Prostate gland (tissue), 2 donors: ENCODE results near the gene TEPSIN. TPM values are rescaled to one million over a fixed set of nuclear protein-coding genes. Genes with fewer than 3 reads are reported as not detected.

ENCODE experiments used
- total RNA-seq, 2 donors: library from RNA; depleted of rRNA; stranded (reverse); fragments of >200 nt; gene quantifications; one replicate each; pipeline ENCODE4 v1.1.0, GENCODE V29; 2016

The TEPSIN gene
- total RNA-seq, 2 donors from 2014 or later, result 35.6 to 81.5 TPM

Other genes with a start within 250 kb of the TEPSIN start
- 10 to 100 TPM; 30.6 to 35.3 TPM for gene CHMP6, start 247.2 kb downstream of the TEPSIN start, total RNA-seq
- gene BAIAP2, start 203.9 kb downstream of the TEPSIN start, total RNA-seq, result 100 to 1,000 TPM; 125 to 148 TPM
- not detected for gene PVALEF, start 73.5 kb downstream of the TEPSIN start, total RNA-seq
- gene AATK, start 72.8 kb downstream of the TEPSIN start, total RNA-seq, result 1 to 10 TPM; 5.2 to 6.6 TPM
- 10 to 100 TPM in 1 of 2 donors, 1 to 10 TPM in 1; 7.1 to 24.0 TPM for gene CEP131, start 16.1 kb downstream of the TEPSIN start, total RNA-seq
- 10 to 100 TPM; 27.4 to 43.1 TPM for gene NDUFAF8, start 263 bp upstream of the TEPSIN start, total RNA-seq
- 100 to 1,000 TPM; 104 to 167 TPM for gene SLC38A10, start 56.3 kb upstream of the TEPSIN start, total RNA-seq
- 10 to 100 TPM; 11.4 to 28.9 TPM for gene BAHCC1, start 156.4 kb upstream of the TEPSIN start, total RNA-seq